Left ventricle myocardium inferior (tissue), 1 donor: ENCODE data around the gene LARP1. TPM values are rescaled to one million over a fixed set of nuclear protein-coding genes. Genes with fewer than 3 reads are reported as not detected.

ENCODE experiments used
- DNase-seq: peaks from one replicate; pipeline ENCODE4 v3.0.0-alpha.2; 2020
- H3K27ac ChIP-seq: fragments of 200-600 bp; replicated peaks from 2 replicates; pipeline ENCODE4 v1.8.0; 2021
- H3K27me3 ChIP-seq: fragments of 200-600 bp; 2 replicates; pipeline ENCODE4 v1.8.0; 2021; ENCODE audit warnings: low read depth
- H3K36me3 ChIP-seq: fragments of 200-600 bp; 2 replicates; pipeline ENCODE4 v1.8.0; 2021
- H3K4me1 ChIP-seq: fragments of 200-600 bp; 2 replicates; pipeline ENCODE4 v1.8.0; 2021
- H3K4me3 ChIP-seq: fragments of 200-600 bp; 2 replicates; pipeline ENCODE4 v1.8.0; 2021; ENCODE audit warnings: mild to moderate bottlenecking, moderate library complexity
- H3K9me3 ChIP-seq: fragments of 200-600 bp; replicated peaks from 2 replicates; pipeline ENCODE4 v1.8.0; 2021
- CTCF ChIP-seq: fragments of 200-600 bp; IDR thresholded peaks from 2 replicates; pipeline ENCODE4 v1.8.0; 2021; ENCODE audit warnings: antibody characterized with exemption, mild to moderate bottlenecking, borderline replicate concordance
- intact Hi-C: fragments of 100-400 bp; cut with micrococcal nuclease; formaldehyde crosslinking; loops from one replicate; pipeline ENCODE4 v1.11.0; 2022
- total RNA-seq: library from RNA; stranded (reverse); fragmentation: NEBNext Ultra II Directional; extraction: Animal tissue kit (Norgen Biotek cat#: 25700); gene quantifications from one replicate; pipeline ENCODE4 v1.2.1, GENCODE V29; 2021
- donor health status: DM: no; HTN: yes; CAD: no; lungs with severe emphysema.

The LARP1 gene
- total RNA-seq, 1 donor from 2014 or later: 148 TPM

GRCh38 chr5:154709368-154710305 is 45.5 kb upstream of the LARP1 start:
- no peaks in the 10 kb centered on the region for H3K9me3 ChIP-seq
- H3K27ac ChIP-seq: no peak overlapping the region
- intact Hi-C loops: no loop called here
- H3K4me3 ChIP-seq: no peak overlapping the region
- DNase-seq: no peak
- no peaks in the 10 kb centered on the region for H3K36me3 ChIP-seq
- H3K4me1 ChIP-seq: peaks cover 9% of the 10 kb centered on the region
- TF ChIP-seq CTCF: no peak
- no peaks in the 10 kb centered on the region for H3K27me3 ChIP-seq

- Histone ChIP-seq H3K36me3 (no peaks in the 10 kb centered on the region), H3K27ac (no peak overlapping the region), H3K9me3 (no peaks in the 10 kb centered on the region), H3K4me3 (no peak overlapping the region), H3K4me1 (peaks cover 9% of the 10 kb centered on the region), H3K27me3 (no peaks in the 10 kb centered on the region)
- no peak for TF ChIP-seq CTCF
- no peak for DNase-seq
- intact Hi-C loops: no loop called here
Observed at GRCh38 chr5:154712518-154713437, 42.4 kb upstream of the LARP1 start.

- no peak overlapping the region for H3K27ac ChIP-seq
- no peaks in the 10 kb centered on the region for H3K9me3 ChIP-seq
- H3K4me1 ChIP-seq: peaks cover 13% of the 10 kb centered on the region
- no peaks in the 10 kb centered on the region for H3K27me3 ChIP-seq
- TF ChIP-seq CTCF: no peak
- H3K4me3 ChIP-seq: no peak overlapping the region
- intact Hi-C loops: no loop called here
- DNase-seq: no peak
- H3K36me3 ChIP-seq: no peaks in the 10 kb centered on the region
Observed at GRCh38 chr5:154713615-154714125, 41.5 kb upstream of the LARP1 start.

GRCh38 chr5:154714266-154714986 is 40.8 kb upstream of the LARP1 start:
- DNase-seq: no peak
- Histone ChIP-seq H3K4me1 (peaks cover 15% of the 10 kb centered on the region), H3K27me3 (no peaks in the 10 kb centered on the region), H3K4me3 (no peak overlapping the region), H3K27ac (no peak overlapping the region), H3K9me3 (no peaks in the 10 kb centered on the region), H3K36me3 (no peaks in the 10 kb centered on the region)
- intact Hi-C loops: no loop called here
- TF ChIP-seq CTCF: no peak

- Histone ChIP-seq H3K27ac (no peak overlapping the region), H3K9me3 (no peaks in the 10 kb centered on the region), H3K36me3 (no peaks in the 10 kb centered on the region), H3K27me3 (no peaks in the 10 kb centered on the region), H3K4me3 (no peak overlapping the region), H3K4me1 (peaks cover 26% of the 10 kb centered on the region)
- intact Hi-C loops: loop anchor here (10.0 kb wide), 1 partner anchor 67 kb away; no protein-coding TSS in a partner anchor
- no peak for DNase-seq
- no peak for TF ChIP-seq CTCF
Observed at GRCh38 chr5:154721481-154722058, 33.6 kb upstream of the LARP1 start.
